NCI-H146 treated with DMSO at 0.1 percent for 48 hours (cell line): ENCODE results near the gene TTN.
"Not testable (repeated sequence)": the region's sequence is repeated elsewhere in the genome, so short reads cannot be mapped to it uniquely, and the experiment has no call there.

ENCODE experiments used
- DNase-seq: peaks from one replicate; lab custom pipeline; 2025; ENCODE audit not compliant: unreplicated experiment; lab: John Stamatoyannopoulos, UW

Gene TTN

DNA sequence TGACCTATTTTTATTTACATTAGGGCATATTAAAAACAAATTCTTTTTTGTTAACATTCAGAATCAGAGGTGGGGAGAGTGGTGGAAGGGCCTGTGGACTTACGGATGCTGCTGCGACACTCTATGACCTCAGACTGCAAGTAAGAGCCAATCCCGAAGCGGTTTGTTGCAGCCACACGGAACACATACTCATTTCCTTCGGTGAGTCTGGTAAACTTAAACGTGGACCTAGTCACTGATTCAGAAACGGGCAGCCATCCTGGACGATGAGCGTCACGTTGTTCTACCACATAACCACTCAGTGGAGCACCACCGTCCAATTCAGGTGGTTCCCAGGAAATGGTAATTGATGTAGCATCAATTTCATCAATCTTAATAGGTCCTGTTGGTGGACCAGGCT is 265.1 kb downstream of the TTN start:
- DNase-seq = no peak

- DNase-seq = no peak
Observed at GRCh38 chr2:178536037-178536436, 271.2 kb downstream of the TTN start.

- DNase-seq = no peak
Observed at GRCh38 chr2:178531168-178531567, 276.1 kb downstream of the TTN start.

DNA sequence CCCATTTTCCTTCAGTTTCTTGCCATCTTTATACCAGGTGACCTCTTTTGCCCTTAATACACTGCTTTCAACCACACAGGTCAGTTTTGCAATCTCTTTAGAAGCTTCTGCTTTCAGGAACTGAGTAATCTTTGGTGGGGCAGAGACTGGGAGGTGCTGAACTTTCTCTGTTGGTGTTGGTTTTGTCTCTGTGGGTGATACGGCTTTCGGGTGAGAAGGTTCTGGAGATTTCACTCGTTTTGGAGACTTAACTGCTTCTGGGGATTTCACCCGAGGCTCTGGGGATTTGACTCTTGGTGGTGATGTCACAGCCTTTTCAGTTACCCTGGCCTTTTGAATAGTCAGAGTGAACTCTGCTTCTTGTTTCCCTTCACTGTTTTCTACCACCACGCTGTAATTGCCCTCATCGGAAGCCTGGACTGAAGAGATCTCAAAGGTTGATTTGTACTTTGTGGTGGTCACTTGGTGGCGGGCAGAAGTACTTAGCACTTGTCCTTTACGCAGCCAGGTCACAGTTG is 276.5 kb downstream of the TTN start:
- no peak for DNase-seq

DNA sequence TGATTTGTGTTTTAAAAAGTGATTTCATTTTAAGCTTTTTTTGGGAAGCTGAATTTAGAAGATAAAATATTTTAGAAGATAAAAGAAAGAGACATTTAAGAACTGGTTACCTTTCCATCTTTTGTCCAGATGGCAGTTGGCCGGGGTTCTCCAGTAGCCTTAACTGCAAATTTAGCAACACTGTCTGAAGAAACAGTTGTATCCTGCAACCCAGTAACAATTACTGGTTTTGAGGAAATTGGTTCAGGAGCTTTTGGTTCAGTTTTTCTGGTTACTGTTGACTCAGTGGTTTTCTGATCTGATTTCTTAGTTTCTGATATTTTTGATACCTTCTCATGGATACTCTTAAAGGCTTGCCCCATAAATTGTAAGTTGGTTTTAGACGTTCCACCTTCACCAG is 277.1 kb downstream of the TTN start:
- DNase-seq = no peak

- no peak for DNase-seq
Observed at GRCh38 chr2:178529194-178529593, 278.0 kb downstream of the TTN start.

DNA sequence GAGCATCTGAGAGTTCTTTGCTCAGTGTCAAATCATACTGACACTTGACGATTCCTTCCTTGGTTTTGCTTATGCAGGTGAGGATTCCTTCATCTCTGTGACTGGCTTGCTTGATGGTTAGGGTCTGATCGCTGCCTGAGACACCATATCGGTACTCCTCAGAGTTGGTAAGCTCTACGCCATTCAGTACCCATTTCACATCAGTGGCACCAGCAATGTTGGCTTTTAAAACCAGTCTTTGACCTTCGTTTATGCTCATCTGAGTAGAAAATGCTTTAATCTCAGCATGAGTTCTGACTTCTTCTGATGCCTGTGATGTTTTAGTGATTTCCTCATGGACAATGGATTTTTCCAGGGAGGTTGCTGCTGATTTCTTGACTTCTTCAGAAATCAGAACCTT is 278.6 kb downstream of the TTN start:
- DNase-seq = no peak

DNA sequence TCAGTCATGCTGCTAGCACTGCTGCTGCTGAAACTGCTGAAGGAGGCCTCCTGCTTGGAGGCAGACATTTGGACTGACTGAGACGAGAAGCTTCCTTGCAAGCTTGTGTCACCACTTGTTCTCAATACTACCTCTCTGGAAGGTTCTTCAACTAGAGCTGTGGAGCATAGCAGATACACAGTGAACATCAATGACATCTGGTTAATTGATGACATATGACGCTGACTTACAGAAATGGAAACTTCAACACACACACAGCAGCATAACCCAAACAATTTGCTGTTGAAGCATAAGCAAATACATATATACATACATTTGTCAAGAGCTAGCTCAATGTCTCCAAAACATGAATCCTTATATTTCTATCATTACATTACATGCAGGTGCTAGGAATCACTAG is 279.6 kb downstream of the TTN start:
- no peak for DNase-seq

GRCh38 chr2:178526256-178526655 is 281.0 kb downstream of the TTN start:
- no peak for DNase-seq

DNA sequence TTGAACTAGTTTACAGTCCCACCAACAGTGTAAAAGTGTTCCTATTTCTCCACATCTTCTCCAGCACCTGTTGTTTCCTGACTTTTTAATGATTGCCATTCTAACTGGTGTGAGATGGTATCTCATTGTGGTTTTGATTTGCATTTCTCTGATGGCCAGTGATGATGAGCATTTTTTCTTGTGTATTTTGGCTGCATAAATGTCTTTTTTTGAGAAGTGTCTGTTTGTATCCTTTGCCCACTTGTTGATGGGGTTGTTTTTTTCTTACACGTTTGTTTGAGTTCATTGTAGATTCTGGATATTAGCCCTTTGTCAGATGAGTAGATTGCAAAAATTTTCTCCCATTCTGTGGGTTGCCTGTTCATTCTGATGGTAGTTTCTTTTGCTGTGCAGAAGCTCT is 281.8 kb downstream of the TTN start:
- DNase-seq = not testable (repeated sequence)

DNA sequence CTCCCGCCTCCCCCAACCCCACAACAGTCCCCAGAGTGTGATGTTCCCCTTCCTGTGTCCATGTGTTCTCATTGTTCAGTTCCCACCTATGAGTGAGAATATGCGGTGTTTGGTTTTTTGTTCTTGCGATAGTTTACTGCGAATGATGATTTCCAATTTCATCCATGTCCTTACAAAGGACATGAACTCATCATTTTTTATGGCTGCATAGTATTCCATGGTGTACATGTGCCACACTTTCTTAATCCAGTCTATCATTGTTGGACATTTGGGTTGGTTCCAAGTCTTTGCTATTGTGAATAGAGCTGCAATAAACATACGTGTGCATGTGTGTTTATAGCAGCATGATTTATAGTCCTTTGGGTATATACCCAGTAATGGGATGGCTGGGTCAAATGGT is 282.2 kb downstream of the TTN start:
- DNase-seq = not testable (repeated sequence)

- no peak for DNase-seq
Observed at GRCh38 chr2:178523596-178524134, 283.6 kb downstream of the TTN start.

DNA sequence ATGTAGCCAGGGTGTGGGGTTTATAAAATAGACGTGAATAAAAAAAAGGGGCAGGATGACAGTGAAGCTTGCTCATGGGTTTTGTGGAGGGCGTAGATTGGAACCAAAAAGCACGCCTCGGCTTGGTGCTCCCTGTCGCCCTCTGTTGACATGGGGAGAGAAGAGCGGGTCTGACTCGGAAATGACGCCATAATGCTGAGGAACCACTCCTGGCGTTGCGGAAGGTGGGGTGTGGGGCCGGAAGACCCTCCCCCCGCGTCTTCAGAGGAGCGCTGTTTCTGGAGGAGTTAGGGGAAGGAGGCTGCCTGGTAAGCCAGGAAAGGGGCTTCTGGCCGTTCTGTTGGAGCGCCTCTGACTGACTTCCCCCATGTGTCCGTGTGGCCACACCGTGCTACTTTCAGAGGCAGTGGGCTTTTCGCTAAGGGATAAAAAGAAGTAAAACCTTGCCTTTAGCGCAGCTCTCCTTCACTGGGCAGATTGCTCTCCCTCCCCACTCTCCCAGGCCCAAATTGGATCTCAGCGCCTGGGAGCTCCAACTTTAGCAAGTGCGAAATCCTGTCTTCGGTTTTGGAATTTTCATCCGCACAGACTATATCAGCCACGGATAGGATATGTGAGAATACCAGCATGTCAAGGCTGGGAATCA is 284.1 kb downstream of the TTN start:
- DNase-seq = no peak

DNA sequence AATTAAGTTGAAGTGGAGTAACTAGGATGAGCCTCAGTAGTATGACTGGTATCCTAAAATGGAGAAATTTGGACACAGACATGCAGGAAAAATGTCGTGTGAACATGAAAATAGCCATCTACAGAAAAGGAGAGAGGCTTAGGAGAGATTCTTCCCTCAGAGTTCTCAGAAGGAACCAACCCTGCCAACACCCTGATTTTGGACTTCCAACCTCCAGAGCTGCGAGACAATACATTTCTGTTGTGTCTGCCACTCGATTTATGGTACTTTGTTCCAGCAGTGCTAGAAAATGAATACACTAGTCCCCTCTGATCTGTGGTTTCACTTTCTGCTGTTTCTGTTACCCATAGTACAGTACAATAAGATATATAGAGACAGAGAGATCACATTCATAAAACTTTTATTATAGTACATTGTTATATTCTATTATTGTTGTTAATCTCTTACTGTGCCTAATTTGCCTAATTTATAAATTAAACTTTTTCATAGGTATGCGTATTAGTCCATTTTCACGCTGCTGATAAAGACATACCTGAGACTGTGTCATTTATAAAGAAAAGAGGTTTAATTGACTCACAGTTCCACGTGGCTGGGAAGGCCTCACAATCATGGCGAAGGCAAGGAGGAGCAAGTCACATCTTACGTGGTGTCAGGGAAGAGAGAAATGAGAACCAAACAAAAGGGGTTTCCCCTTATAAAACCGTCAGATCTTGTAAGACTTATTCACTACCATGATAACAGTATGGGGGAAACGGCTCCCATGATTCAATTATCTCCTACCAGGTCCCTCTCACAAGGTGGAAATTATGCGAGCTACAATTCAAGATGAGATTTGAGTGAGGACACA is 285.7 kb downstream of the TTN start:
- DNase-seq = no peak

GRCh38 chr2:178517496-178517895 is 289.7 kb downstream of the TTN start:
- no peak for DNase-seq

GRCh38 chr2:178514664-178515063 is 292.6 kb downstream of the TTN start:
- DNase-seq = no peak

DNA sequence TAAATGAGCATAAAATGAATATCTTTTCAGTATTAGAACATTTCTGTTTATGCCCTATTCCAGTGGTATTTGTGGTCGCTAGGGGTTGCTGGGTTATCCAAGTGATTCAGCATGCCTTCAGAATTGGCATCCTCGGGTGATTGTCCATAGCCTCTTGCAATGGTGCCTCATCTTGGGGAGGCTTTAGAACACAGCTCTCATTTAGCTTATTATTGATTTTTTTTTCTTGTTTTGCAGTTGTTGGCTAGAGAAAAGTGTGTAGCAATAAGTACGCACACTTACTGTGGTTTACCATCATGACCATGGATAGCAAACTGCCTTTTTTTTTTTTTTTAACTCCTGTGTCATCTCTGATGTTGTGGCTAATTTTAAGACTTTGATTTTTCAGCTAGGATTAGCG is 293.3 kb downstream of the TTN start:
- no peak for DNase-seq

DNA sequence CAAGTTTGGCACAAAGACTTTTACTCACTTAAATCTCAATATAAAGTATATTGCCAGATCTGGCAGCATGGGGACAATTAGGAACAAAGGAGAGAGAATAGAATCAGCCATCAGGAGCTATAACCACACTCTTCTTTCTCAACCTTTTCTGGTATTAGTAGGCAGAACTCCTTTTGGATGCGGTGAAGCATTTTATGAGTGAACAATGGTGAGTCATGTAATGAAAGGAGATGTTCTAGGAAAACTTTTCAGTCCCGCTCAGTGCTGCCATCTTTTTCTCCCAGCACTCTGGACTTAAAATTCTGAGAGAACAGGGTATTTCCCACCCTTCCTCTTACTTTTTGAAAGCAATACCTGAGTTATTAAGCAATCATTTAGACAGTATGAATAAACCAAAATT is 294.7 kb downstream of the TTN start:
- no peak for DNase-seq

- DNase-seq = no peak
Observed at GRCh38 chr2:178510384-178510783, 296.8 kb downstream of the TTN start.

- no peak for DNase-seq
Observed at GRCh38 chr2:178508646-178509045, 298.6 kb downstream of the TTN start.

DNA sequence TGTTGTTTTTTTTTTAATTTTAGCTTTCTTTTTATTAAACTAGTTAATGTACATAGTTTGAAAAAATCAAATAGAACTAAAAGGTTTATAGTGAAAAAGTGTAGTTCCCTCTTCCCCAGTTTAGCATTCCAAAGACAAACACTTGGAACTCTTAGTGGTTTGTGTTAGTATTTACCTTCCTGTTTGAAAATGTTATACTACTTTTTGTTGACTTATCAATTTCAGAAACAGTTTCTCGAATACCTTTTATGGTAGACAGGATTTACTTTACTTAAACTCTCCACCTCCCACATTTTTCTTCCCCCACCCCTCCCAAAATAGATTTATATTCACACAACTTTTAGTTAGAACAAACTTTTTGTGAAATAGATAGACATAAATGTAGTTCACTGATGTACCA is 300.3 kb downstream of the TTN start:
- DNase-seq = no peak

- DNase-seq = no peak
Observed at GRCh38 chr2:178506524-178506923, 300.7 kb downstream of the TTN start.
